ENCODE results near the gene DPM3. TPM values are rescaled to one million over a fixed set of nuclear protein-coding genes. Genes with fewer than 3 reads are reported as not detected.

DPM3 gene
- total RNA-seq, 1 experiment from 2014 or later, result 113 TPM

- H3K27me3 ChIP-seq (ENCODE audit: insufficient read depth, low read length), result no peaks in the 10 kb centered on the region
- H3K9me2 ChIP-seq (ENCODE audit: insufficient read depth), result no peaks in the 10 kb centered on the region
- no TSS peak for BruUV-seq (replicated peaks)
- H3K79me2 ChIP-seq (ENCODE audit: insufficient read depth, low read length), result peaks cover 23% of the 10 kb centered on the region
- no peak overlapping the region for H3K4me3 ChIP-seq (replicated peaks in 1 of 2; ENCODE audit: low read depth in 1 of 2, low read length in 2 of 2)
- TF ChIP-seq ZBTB33 (IDR thresholded peaks at IDR 0.05; ENCODE audit: extremely low read depth, insufficient replicate concordance, low read length), result no peak
- no peak for TF ChIP-seq ZNF274 (IDR thresholded peaks at IDR 0.05; ENCODE audit: low read depth, low read length)
- TF ChIP-seq, protein P1, sequence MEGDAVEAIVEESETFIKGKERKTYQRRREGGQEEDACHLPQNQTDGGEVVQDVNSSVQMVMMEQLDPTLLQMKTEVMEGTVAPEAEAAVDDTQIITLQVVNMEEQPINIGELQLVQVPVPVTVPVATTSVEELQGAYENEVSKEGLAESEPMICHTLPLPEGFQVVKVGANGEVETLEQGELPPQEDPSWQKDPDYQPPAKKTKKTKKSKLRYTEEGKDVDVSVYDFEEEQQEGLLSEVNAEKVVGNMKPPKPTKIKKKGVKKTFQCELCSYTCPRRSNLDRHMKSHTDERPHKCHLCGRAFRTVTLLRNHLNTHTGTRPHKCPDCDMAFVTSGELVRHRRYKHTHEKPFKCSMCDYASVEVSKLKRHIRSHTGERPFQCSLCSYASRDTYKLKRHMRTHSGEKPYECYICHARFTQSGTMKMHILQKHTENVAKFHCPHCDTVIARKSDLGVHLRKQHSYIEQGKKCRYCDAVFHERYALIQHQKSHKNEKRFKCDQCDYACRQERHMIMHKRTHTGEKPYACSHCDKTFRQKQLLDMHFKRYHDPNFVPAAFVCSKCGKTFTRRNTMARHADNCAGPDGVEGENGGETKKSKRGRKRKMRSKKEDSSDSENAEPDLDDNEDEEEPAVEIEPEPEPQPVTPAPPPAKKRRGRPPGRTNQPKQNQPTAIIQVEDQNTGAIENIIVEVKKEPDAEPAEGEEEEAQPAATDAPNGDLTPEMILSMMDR (IDR thresholded peaks at IDR 0.05 in 2 of 3, conservative IDR thresholded peaks at IDR 0.05 in 1 of 3; ENCODE audit: borderline replicate concordance in 1 of 3, insufficient read depth in 1 of 3, low read depth in 2 of 3, low read length in 2 of 3), result no peak
- TF ChIP-seq SRF (IDR thresholded peaks at IDR 0.05; ENCODE audit: low read depth), result no peak
- no peak for TF ChIP-seq ELF1 (IDR thresholded peaks at IDR 0.05; ENCODE audit: borderline replicate concordance, low read depth)
- TF ChIP-seq RAD21 (IDR thresholded peaks at IDR 0.05; ENCODE audit: low read depth), result no peak
- TF ChIP-seq, protein P2, sequence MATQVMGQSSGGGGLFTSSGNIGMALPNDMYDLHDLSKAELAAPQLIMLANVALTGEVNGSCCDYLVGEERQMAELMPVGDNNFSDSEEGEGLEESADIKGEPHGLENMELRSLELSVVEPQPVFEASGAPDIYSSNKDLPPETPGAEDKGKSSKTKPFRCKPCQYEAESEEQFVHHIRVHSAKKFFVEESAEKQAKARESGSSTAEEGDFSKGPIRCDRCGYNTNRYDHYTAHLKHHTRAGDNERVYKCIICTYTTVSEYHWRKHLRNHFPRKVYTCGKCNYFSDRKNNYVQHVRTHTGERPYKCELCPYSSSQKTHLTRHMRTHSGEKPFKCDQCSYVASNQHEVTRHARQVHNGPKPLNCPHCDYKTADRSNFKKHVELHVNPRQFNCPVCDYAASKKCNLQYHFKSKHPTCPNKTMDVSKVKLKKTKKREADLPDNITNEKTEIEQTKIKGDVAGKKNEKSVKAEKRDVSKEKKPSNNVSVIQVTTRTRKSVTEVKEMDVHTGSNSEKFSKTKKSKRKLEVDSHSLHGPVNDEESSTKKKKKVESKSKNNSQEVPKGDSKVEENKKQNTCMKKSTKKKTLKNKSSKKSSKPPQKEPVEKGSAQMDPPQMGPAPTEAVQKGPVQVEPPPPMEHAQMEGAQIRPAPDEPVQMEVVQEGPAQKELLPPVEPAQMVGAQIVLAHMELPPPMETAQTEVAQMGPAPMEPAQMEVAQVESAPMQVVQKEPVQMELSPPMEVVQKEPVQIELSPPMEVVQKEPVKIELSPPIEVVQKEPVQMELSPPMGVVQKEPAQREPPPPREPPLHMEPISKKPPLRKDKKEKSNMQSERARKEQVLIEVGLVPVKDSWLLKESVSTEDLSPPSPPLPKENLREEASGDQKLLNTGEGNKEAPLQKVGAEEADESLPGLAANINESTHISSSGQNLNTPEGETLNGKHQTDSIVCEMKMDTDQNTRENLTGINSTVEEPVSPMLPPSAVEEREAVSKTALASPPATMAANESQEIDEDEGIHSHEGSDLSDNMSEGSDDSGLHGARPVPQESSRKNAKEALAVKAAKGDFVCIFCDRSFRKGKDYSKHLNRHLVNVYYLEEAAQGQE (IDR thresholded peaks at IDR 0.05; ENCODE audit: low read depth), result no peak
- TF ChIP-seq EGR1 (IDR thresholded peaks at IDR 0.05; ENCODE audit: low read depth), result no peak
- no peak for TF ChIP-seq JUND (IDR thresholded peaks at IDR 0.05)
- no peak for TF ChIP-seq SIN3A (IDR thresholded peaks at IDR 0.05; ENCODE audit: low read depth)
- TF ChIP-seq, protein P3, sequence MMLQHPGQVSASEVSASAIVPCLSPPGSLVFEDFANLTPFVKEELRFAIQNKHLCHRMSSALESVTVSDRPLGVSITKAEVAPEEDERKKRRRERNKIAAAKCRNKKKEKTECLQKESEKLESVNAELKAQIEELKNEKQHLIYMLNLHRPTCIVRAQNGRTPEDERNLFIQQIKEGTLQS (IDR thresholded peaks at IDR 0.05), result no peak
- no peak for TF ChIP-seq POLR2A (IDR thresholded peaks at IDR 0.05; ENCODE audit: borderline replicate concordance, extremely low read depth, insufficient read depth, insufficient read length)
- ATAC-seq (no peak), DNase-seq (ENCODE audit: low read depth, low spot score) (no peak)
- no peak overlapping the region for H3K4me2 ChIP-seq (ENCODE audit: low read length)
- H3K36me3 ChIP-seq (ENCODE audit: control insufficient read depth in 1 of 2, insufficient read depth in 2 of 2, low read length in 2 of 2), result peaks cover 0 to 1% of the 10 kb centered on the region in 2 experiments; a peak in 1 of 4 replicates
- RAD21 ChIA-PET (ENCODE audit: low non-redundant PET in 1 of 2, low total read pairs in 2 of 2, uncharacterized antibody in 2 of 2, unreplicated experiment in 2 of 2), result no interaction called here
- POLR2A ChIA-PET, result interaction anchor here (1.0 to 2.5 kb wide), 4 partner anchors 18 to 66 kb away, joined by 3 to 15 read pairs (median 4); a partner anchor contains a TSS
- H3K27ac ChIP-seq (ENCODE audit: low read depth, low read length), result peak overlapping the region; percentile 11; the same call in 1 of the 2 replicates
- H3K9me3 ChIP-seq (ENCODE audit: control insufficient read depth in 1 of 2, insufficient read depth in 1 of 2, low read depth in 1 of 2, low read length in 2 of 2), result no peaks in the 10 kb centered on the region
- peaks cover 7 to 42% of the 10 kb centered on the region in 2 experiments; a peak in 3 of 4 replicates for H3K4me1 ChIP-seq (ENCODE audit: control insufficient read depth in 1 of 2, insufficient read depth in 2 of 2, low read length in 2 of 2)
- no peak overlapping the region for H2AFZ ChIP-seq (ENCODE audit: low read depth, low read length, poor library complexity, severe bottlenecking)
- no peaks in the 10 kb centered on the region for H4K20me1 ChIP-seq (ENCODE audit: insufficient read depth)
- CTCF ChIA-PET, result interaction anchor here (1.0 to 4.6 kb wide), 5 partner anchors 18 to 149 kb away, joined by 3 to 71 read pairs (median 5); no protein-coding TSS in a partner anchor
- H3K9ac ChIP-seq (ENCODE audit: low read length), result no peak overlapping the region
- intact Hi-C loops (cut with micrococcal nuclease), result loop anchor here (10.0 kb wide), 1 partner anchor 149 kb away; the partner anchor contains the start of gene RUSC1
Observed at GRCh38 chr1:155175281-155175926, 35.1 kb upstream of the DPM3 start.

Data from HCT116 (cell line).